ENCODE measurements around the gene LRRC26. TPM values are rescaled to one million over a fixed set of nuclear protein-coding genes. Genes with fewer than 3 reads are reported as not detected.

Gene LRRC26
- total RNA-seq, 1 donor, result not detected

GRCh38 chr9:137148661-137149060 is 21.2 kb downstream of the LRRC26 start:
- no peak overlapping the region for H3K4me3 ChIP-seq (ENCODE audit: low read depth, low read length)
- no peak for DNase-seq (ENCODE audit: low read depth)
- no peak for TF ChIP-seq CTCF (IDR thresholded peaks at IDR 0.05; ENCODE audit: insufficient read depth, low read depth, low read length)

GRCh38 chr9:137148242-137148641 is 21.6 kb downstream of the LRRC26 start:
- DNase-seq (ENCODE audit: low read depth), result no peak
- no peak overlapping the region for H3K4me3 ChIP-seq (ENCODE audit: low read depth, low read length)
- TF ChIP-seq CTCF (IDR thresholded peaks at IDR 0.05; ENCODE audit: insufficient read depth, low read depth, low read length), result no peak

- DNase-seq (ENCODE audit: low read depth), result no peak
- no peak overlapping the region for H3K4me3 ChIP-seq (ENCODE audit: low read depth, low read length)
- TF ChIP-seq CTCF (IDR thresholded peaks at IDR 0.05; ENCODE audit: insufficient read depth, low read depth, low read length), result no peak
Observed at GRCh38 chr9:137147793-137148160, 22.1 kb downstream of the LRRC26 start.

GRCh38 chr9:137147091-137147792 is 22.6 kb downstream of the LRRC26 start:
- no peak for TF ChIP-seq CTCF (IDR thresholded peaks at IDR 0.05; ENCODE audit: insufficient read depth, low read depth, low read length)
- DNase-seq (ENCODE audit: low read depth), result no peak
- no peak overlapping the region for H3K4me3 ChIP-seq (ENCODE audit: low read depth, low read length)

GRCh38 chr9:137146527-137146918 is 23.3 kb downstream of the LRRC26 start:
- no peak for TF ChIP-seq CTCF (IDR thresholded peaks at IDR 0.05; ENCODE audit: insufficient read depth, low read depth, low read length)
- H3K4me3 ChIP-seq (ENCODE audit: low read depth, low read length), result no peak overlapping the region
- no peak for DNase-seq (ENCODE audit: low read depth)

GRCh38 chr9:137145731-137146526 is 23.9 kb downstream of the LRRC26 start:
- DNase-seq (ENCODE audit: low read depth), result no peak
- H3K4me3 ChIP-seq (ENCODE audit: low read depth, low read length), result no peak overlapping the region
- no peak for TF ChIP-seq CTCF (IDR thresholded peaks at IDR 0.05; ENCODE audit: insufficient read depth, low read depth, low read length)

All from fibroblast of villous mesenchyme (primary cell).